Sciatic nerve (tissue), 2 donors: ENCODE data around the gene ACTG1. TPM values are rescaled to one million over a fixed set of nuclear protein-coding genes. Genes with fewer than 3 reads are reported as not detected.

Source experiments
- ATAC-seq: fragments of 200-7000 bp; cut with Tn5 transposase; one replicate; pipeline ENCODE4 v1.9.1; 2020; ENCODE audit warnings: mild to moderate bottlenecking, moderate library complexity
- DNase-seq: peaks from one replicate; pipeline ENCODE4 v3.0.0-alpha.2; 2020; ENCODE audit warnings: low spot score
- intact Hi-C: fragments of 100-400 bp; cut with DNase I; formaldehyde crosslinking; loops from one replicate; pipeline ENCODE4 v1.14.2; 2022
- total RNA-seq: library from RNA; stranded (reverse); fragmentation: NEBNext Ultra II Directional; extraction: Animal tissue kit (Norgen Biotek cat#: 25700); gene quantifications from one replicate; pipeline ENCODE4 v1.2.1, GENCODE V29; 2021
- donor health status: DM: no; HTN: no; CAD: no.
- donor health status: DM: no; HTN: no; CAD: no.

ACTG1 gene
- total RNA-seq, 1 donor from 2014 or later: 2,552 TPM

GRCh38 chr17:81487487-81488275, 24.9 kb downstream of the ACTG1 start:
- intact Hi-C loops: no loop called here
- DNase-seq (peak; percentile 91), ATAC-seq (peak; percentile 85)

GRCh38 chr17:81487089-81487486, 25.5 kb downstream of the ACTG1 start:
- DNase-seq: no peak
- ATAC-seq: no peak
- intact Hi-C loops: no loop called here

GRCh38 chr17:81486199-81486810, 26.3 kb downstream of the ACTG1 start:
- DNase-seq: no peak
- no peak for ATAC-seq
- intact Hi-C loops: no loop called here

GRCh38 chr17:81484195-81484979, 28.2 kb downstream of the ACTG1 start:
- ATAC-seq: peak; percentile 47
- intact Hi-C loops: loop anchor here (1.0 to 5.0 kb wide), 2 partner anchors 192 to 231 kb away; no protein-coding TSS in a partner anchor

GRCh38 chr17:81483862-81484194, 28.8 kb downstream of the ACTG1 start:
- ATAC-seq (no peak), DNase-seq (no peak)
- intact Hi-C loops: loop anchor here (1.0 to 5.0 kb wide), 2 partner anchors 192 to 231 kb away; no protein-coding TSS in a partner anchor

More at GRCh38 chr17:81484195-81484979, 28.2 kb downstream of the ACTG1 start:
- peak; percentile 93 for DNase-seq

GRCh38 chr17:81483085-81483861, 29.3 kb downstream of the ACTG1 start:
- peak; percentile 58 for ATAC-seq
- peak; percentile 75 for DNase-seq
- intact Hi-C loops: loop anchor here (5.0 kb wide), 1 partner anchor 191 kb away; no protein-coding TSS in a partner anchor

- DNase-seq (no peak), ATAC-seq (peak; percentile 1)
- intact Hi-C loops: loop anchor here (5.0 kb wide), 1 partner anchor 190 kb away; no protein-coding TSS in a partner anchor
Measured at GRCh38 chr17:81482673-81483072, 29.9 kb downstream of the ACTG1 start.

- no peak for DNase-seq
- intact Hi-C loops: loop anchor here (5.0 kb wide), 1 partner anchor 190 kb away; no protein-coding TSS in a partner anchor
- no peak for ATAC-seq
Measured at GRCh38 chr17:81481815-81482505, 30.6 kb downstream of the ACTG1 start.

- DNase-seq: peak; percentile 85
- peak; percentile 80 for ATAC-seq
- intact Hi-C loops: loop anchor here (5.0 kb wide), 1 partner anchor 189 kb away; no protein-coding TSS in a partner anchor
Measured at GRCh38 chr17:81481073-81481799, 31.4 kb downstream of the ACTG1 start.

GRCh38 chr17:81480140-81481072, 32.2 kb downstream of the ACTG1 start:
- intact Hi-C loops: loop anchor here (5.0 kb wide), 1 partner anchor 188 kb away; no protein-coding TSS in a partner anchor
- DNase-seq: no peak
- ATAC-seq: peak; percentile 31

GRCh38 chr17:81479175-81480071, 33.2 kb downstream of the ACTG1 start:
- ATAC-seq (no peak), DNase-seq (no peak)
- intact Hi-C loops: loop anchor here (5.0 kb wide), 1 partner anchor 187 kb away; no protein-coding TSS in a partner anchor

- no peak for DNase-seq
- intact Hi-C loops: no loop called here
- ATAC-seq: no peak
Measured at GRCh38 chr17:81478119-81478518, 34.5 kb downstream of the ACTG1 start.

GRCh38 chr17:81477173-81477572, 35.4 kb downstream of the ACTG1 start:
- intact Hi-C loops: no loop called here

GRCh38 chr17:81476635-81477034, 36.0 kb downstream of the ACTG1 start:
- no peak for DNase-seq
- intact Hi-C loops: no loop called here
- ATAC-seq: no peak

More at GRCh38 chr17:81477173-81477572, 35.4 kb downstream of the ACTG1 start:
- ATAC-seq (no peak), DNase-seq (no peak)

GRCh38 chr17:81476097-81476496, 36.5 kb downstream of the ACTG1 start:
- intact Hi-C loops: no loop called here
- ATAC-seq (no peak), DNase-seq (no peak)
